HFFc6 (cell line): ENCODE measurements around the gene SPTAN1. TPM values are rescaled to one million over a fixed set of nuclear protein-coding genes. Genes with fewer than 3 reads are reported as not detected.

Source experiments
- DNase-seq: peaks from one replicate; pipeline ENCODE4 v3.0.0-alpha.2; 2018
- H3K27ac Mint-ChIP-seq: 2 replicates; pipeline ENCODE4 v1.8.0; 2020; ENCODE audit warnings: mild to moderate bottlenecking, mixed read lengths
- H3K27me3 Mint-ChIP-seq: 2 replicates; pipeline ENCODE4 v1.8.0; 2021; ENCODE audit warnings: mild to moderate bottlenecking, moderate library complexity, mixed read lengths; ENCODE audit not compliant: insufficient read depth
- H3K36me3 Mint-ChIP-seq: 2 replicates; pipeline ENCODE4 v1.8.0; 2021; ENCODE audit warnings: low read depth, mixed read lengths
- H3K4me1 Mint-ChIP-seq: 2 replicates; pipeline ENCODE4 v1.8.0; 2020; ENCODE audit warnings: low read depth, mixed read lengths
- H3K4me3 Mint-ChIP-seq: 2 replicates; pipeline ENCODE4 v1.8.0; 2020; ENCODE audit warnings: mild to moderate bottlenecking, moderate library complexity, mixed read lengths
- H3K9me3 Mint-ChIP-seq: 2 replicates; pipeline ENCODE4 v1.8.0; 2020; ENCODE audit warnings: mild to moderate bottlenecking, mixed read lengths
- total RNA-seq, 6 experiments: library from RNA; stranded (reverse); fragmentation: NEBNext Ultra II Directional; extraction: Animal tissue kit (Norgen Biotek cat#: 25700); gene quantifications; 2 replicates in 1 of 6; 3 replicates in 5 of 6; pipeline ENCODE4 v1.2.3, GENCODE V29; 2021
- TF ChIP-seq, protein P1 (sequence below): fragments of 200-600 bp; sonication (generic); IDR thresholded peaks from 2 replicates; pipeline ENCODE4 v1.5.0; 2021; ENCODE audit warnings: antibody characterized with exemption, mild to moderate bottlenecking

Gene SPTAN1
- total RNA-seq, 6 experiments from 2014 or later = 316 to 368 (median 327) TPM

DNA sequence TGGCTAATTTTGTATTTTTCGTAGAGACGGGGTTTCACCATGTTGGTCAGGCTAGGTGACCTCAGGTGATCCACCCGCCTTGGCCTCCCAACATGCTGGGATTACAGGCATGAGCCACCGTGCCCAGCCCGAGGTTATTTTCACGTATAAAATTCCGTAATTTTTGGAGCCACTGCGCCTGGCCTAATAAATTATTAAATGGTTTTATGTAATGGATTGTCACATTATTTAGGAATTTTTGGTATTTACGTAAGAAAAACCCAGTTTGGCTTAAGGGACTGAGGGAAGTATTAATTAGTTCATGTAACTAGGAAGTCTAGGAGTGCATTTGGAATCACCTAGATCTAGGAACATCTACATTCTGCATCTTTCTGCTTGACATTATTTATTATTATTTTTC, 39.6 kb upstream of the SPTAN1 start:
- TF ChIP-seq, protein P1, sequence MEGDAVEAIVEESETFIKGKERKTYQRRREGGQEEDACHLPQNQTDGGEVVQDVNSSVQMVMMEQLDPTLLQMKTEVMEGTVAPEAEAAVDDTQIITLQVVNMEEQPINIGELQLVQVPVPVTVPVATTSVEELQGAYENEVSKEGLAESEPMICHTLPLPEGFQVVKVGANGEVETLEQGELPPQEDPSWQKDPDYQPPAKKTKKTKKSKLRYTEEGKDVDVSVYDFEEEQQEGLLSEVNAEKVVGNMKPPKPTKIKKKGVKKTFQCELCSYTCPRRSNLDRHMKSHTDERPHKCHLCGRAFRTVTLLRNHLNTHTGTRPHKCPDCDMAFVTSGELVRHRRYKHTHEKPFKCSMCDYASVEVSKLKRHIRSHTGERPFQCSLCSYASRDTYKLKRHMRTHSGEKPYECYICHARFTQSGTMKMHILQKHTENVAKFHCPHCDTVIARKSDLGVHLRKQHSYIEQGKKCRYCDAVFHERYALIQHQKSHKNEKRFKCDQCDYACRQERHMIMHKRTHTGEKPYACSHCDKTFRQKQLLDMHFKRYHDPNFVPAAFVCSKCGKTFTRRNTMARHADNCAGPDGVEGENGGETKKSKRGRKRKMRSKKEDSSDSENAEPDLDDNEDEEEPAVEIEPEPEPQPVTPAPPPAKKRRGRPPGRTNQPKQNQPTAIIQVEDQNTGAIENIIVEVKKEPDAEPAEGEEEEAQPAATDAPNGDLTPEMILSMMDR = no peak
- H3K27ac Mint-ChIP-seq = no peak overlapping the region
- no peak for DNase-seq
- H3K9me3 Mint-ChIP-seq = no peaks in the 10 kb centered on the region
- H3K36me3 Mint-ChIP-seq = peaks cover 9% of the 10 kb centered on the region
- no peaks in the 10 kb centered on the region for H3K4me1 Mint-ChIP-seq
- no peaks in the 10 kb centered on the region for H3K27me3 Mint-ChIP-seq
- no peak overlapping the region for H3K4me3 Mint-ChIP-seq

DNA sequence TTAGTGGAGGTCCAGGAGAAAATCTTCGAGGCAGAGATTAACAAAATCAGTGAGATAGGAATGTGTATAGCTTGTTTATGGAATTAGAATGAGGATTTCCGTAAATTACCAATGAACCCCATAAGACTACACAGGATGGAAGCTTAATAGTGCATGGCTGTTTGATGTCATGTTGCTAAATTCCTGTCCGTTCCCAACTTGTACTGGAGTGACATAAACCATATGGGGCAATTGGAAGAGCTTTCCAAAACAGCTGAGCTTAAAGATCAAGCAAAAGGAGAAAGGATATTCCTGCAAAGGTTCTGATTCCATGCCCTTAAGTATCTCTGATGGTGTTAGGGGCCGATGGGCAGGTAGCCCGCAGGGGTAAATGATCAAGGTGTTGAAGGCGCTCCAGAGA, 30.4 kb upstream of the SPTAN1 start:
- Mint-ChIP-seq H3K4me1 (peaks cover 22% of the 10 kb centered on the region), H3K36me3 (peaks cover 33% of the 10 kb centered on the region), H3K4me3 (no peak overlapping the region), H3K9me3 (no peaks in the 10 kb centered on the region), H3K27me3 (no peaks in the 10 kb centered on the region), H3K27ac (no peak overlapping the region)
- TF ChIP-seq, protein P1 = no peak
- no peak for DNase-seq

DNA sequence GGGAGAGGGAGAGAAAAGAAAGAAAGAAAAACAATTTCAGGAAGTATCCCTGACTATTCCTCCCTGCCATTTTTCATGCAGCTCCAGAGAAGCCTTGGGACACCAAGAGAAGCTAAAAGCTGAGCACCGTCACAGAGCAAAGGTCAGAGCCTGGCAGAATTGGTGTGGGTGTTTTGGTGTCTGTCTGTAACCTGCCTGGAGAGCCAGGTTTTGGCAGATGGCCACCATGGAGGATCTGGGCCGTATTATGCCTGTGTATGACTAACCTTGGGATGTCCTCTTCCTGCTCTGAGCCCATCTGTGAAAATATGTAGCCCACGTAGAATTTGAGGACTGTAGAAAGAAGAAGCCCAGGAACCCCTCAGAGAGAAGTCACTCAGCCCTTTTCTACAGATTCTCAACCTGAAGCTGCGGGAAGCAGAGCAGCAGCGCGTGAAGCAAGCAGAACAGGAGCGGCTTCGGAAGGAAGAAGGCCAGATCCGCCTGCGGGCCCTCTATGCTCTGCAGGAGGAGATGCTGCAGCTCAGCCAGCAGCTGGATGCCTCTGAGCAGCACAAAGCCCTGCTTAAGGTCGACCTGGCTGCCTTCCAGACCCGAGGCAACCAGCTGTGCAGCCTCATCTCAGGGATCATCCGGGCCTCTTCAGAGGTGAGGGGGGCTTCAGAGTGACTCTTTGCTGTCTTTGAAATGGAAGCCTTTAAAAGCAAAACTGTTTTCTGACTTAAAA, 29.0 kb upstream of the SPTAN1 start:
- Mint-ChIP-seq H3K4me3 (no peak overlapping the region), H3K36me3 (peaks cover 23% of the 10 kb centered on the region), H3K4me1 (peaks cover 25% of the 10 kb centered on the region), H3K9me3 (no peaks in the 10 kb centered on the region), H3K27me3 (peaks cover 2% of the 10 kb centered on the region; the same call in 1 of the 2 replicates), H3K27ac (peak overlapping the region; percentile 45; the same call in 1 of the 2 replicates)
- TF ChIP-seq, protein P1 = no peak
- peak; percentile 27 for DNase-seq

DNA sequence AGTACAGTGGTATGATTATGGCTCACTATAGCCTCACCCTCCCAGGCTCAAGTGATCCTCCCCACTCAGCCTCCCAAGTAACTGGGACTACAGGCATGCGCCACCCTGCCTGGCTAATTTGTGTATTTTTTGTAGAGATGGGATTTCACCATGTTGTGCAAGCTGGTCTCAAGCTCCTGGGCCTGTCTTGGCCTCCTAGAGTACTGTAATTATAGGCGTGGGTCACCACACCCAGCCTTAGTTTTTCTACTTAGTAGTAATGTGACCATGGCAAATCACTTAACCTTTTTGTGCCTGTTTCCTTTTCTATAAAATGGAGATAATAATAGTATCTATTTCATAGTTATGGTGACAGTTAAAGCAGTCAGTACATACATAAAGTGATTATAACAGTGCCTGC, 25.7 kb upstream of the SPTAN1 start:
- peaks cover 27% of the 10 kb centered on the region for H3K36me3 Mint-ChIP-seq
- H3K4me1 Mint-ChIP-seq = peaks cover 47% of the 10 kb centered on the region
- H3K27ac Mint-ChIP-seq = no peak overlapping the region
- TF ChIP-seq, protein P1 = no peak
- H3K9me3 Mint-ChIP-seq = no peaks in the 10 kb centered on the region
- H3K27me3 Mint-ChIP-seq = peaks cover 9% of the 10 kb centered on the region
- no peak overlapping the region for H3K4me3 Mint-ChIP-seq
- DNase-seq = no peak

GRCh38 chr9:128528445-128529160, 23.8 kb upstream of the SPTAN1 start:
- peaks cover 28% of the 10 kb centered on the region for H3K4me1 Mint-ChIP-seq
- peaks cover 9% of the 10 kb centered on the region for H3K27me3 Mint-ChIP-seq
- peak; percentile 65 for DNase-seq
- TF ChIP-seq, protein P1 = no peak
- peak overlapping the region; percentile 63 for H3K4me3 Mint-ChIP-seq
- H3K36me3 Mint-ChIP-seq = peaks cover 39% of the 10 kb centered on the region
- H3K27ac Mint-ChIP-seq = peak overlapping the region; percentile 92
- H3K9me3 Mint-ChIP-seq = no peaks in the 10 kb centered on the region
